ENCODE data around the gene YBEY.
A peak's percentile ranks its signal among the peaks of the same experiment; 100 is the strongest.
"Not testable (repeated sequence)": the region's sequence is repeated elsewhere in the genome, so short reads cannot be mapped to it uniquely, and the experiment has no call there.

The YBEY gene

GRCh38 chr21:46308431-46308830 lies 22.3 kb downstream of the YBEY start:
- DNase-seq, result no peak

GRCh38 chr21:46310260-46310659 lies 24.1 kb downstream of the YBEY start:
- not testable (repeated sequence) for DNase-seq

GRCh38 chr21:46311568-46311967 lies 25.4 kb downstream of the YBEY start:
- DNase-seq, result no peak

- DNase-seq, result no peak
These were observed 26.8 kb downstream of the YBEY start for GRCh38 chr21:46312949-46313348.

- DNase-seq, result no peak
These were observed 28.4 kb downstream of the YBEY start for GRCh38 chr21:46314441-46315020.

GRCh38 chr21:46316708-46317324 lies 30.7 kb downstream of the YBEY start:
- DNase-seq, result no peak

- no peak for DNase-seq
These were observed 31.7 kb downstream of the YBEY start for GRCh38 chr21:46317710-46318463.

- no peak for DNase-seq
These were observed 32.3 kb downstream of the YBEY start for GRCh38 chr21:46318464-46318845.

GRCh38 chr21:46319186-46319585 lies 33.0 kb downstream of the YBEY start:
- no peak for DNase-seq

- no peak for DNase-seq
These were observed 34.2 kb downstream of the YBEY start for GRCh38 chr21:46320331-46320801.

GRCh38 chr21:46322351-46323226 lies 36.4 kb downstream of the YBEY start:
- DNase-seq, result no peak

GRCh38 chr21:46323227-46323709 lies 37.1 kb downstream of the YBEY start:
- DNase-seq, result no peak

- peak; percentile 97 for DNase-seq
These were observed 37.7 kb downstream of the YBEY start, which contains the start of the genes C21orf58 and PCNT for GRCh38 chr21:46323710-46324389. C21orf58 (minus strand) TSS chr21:46323870; CDS start chr21:46322738, 1,132 bp downstream. PCNT (plus strand) TSS chr21:46324156; CDS start chr21:46324229, 73 bp downstream.

GRCh38 chr21:46324390-46325072 lies 38.4 kb downstream of the YBEY start:
- DNase-seq, result peak; percentile 52

GRCh38 chr21:46325073-46325912 lies 39.2 kb downstream of the YBEY start:
- peak; percentile 36 for DNase-seq

- no peak for DNase-seq
These were observed 40.1 kb downstream of the YBEY start for GRCh38 chr21:46326110-46326703.

GRCh38 chr21:46327711-46328110 lies 41.6 kb downstream of the YBEY start:
- no peak for DNase-seq

GRCh38 chr21:46328151-46328550 lies 42.0 kb downstream of the YBEY start:
- DNase-seq, result no peak

GRCh38 chr21:46329796-46330195 lies 43.7 kb downstream of the YBEY start:
- no peak for DNase-seq
